ENCODE measurements around the gene TMEM14C.
A peak's percentile ranks its signal among the peaks of the same experiment; 100 is the strongest.

The TMEM14C gene

DNA sequence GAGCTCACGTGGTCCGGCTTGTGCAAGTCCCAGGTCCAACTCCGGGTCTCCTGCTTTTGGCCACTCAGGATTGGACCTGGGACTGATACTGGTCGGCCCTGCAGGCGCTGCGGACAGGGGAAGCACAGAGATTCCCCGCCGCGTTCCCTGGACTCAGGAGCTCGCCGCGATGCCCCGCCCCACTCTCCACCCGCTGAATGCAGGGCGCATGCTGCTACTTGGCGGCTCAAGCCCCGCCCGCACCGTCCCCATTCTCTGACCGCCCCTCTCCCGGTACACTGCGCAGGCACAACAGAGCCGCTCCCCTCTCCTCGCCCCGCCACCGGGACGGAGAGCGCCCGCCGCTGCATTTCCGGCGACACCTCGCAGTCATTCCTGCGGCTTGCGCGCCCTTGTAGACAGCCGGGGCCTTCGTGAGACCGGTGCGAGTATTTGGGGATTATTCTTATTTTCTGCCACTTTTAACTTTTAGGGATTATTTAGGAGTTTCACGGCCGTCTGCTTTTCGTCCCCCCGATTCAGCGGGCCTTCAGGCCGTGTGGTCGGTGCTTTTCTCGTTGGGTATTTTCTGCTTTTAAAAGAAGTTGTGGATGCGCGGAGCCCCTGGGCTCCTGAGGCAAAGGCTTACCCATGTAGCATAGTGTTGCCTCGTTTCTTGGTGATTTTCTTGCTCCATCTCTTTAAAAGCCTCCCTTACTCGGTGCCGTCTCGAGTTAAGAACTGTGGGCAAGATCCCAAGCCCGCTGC lies at the start of gene TMEM14C:
TMEM14C (plus strand) TSS at position 251 of the 747 bp plus-strand sequence. CDS start 1,544 bp downstream, outside the sequence.
- H3K4me1 Mint-ChIP-seq, result peaks cover 56% of the 10 kb centered on the region
- CTCF ChIA-PET, result interaction anchor here (1.2 kb wide), 1 partner anchor 23 kb away, joined by 3 read pairs; no protein-coding TSS in a partner anchor

DNA sequence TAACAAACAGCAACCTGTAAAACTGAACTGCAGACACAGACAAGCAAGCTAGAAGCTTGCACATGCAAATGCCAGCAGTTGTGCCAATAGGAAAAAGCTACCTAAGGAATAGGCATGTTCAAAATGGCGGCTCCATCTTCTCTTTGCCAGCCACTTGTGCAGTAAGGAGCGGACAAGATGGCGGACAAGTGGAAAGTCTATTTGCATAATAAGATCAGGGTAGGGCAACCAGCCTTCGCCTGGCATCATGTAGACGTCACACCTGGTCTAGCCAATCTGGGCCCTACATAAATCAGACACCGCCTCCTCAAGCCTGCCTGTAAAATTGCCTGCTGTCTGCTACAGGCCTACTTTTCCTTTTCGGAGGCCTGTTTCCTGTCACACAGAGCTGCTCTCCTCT lies 46.5 kb upstream of the TMEM14C start:
- Mint-ChIP-seq H3K36me3 (no peaks in the 10 kb centered on the region), H3K9me3 (no peaks in the 10 kb centered on the region), H3K4me1 (no peaks in the 10 kb centered on the region), H3K27me3 (no peaks in the 10 kb centered on the region), H3K4me3 (no peak overlapping the region), H3K27ac (no peak overlapping the region)
- CTCF ChIA-PET, result no interaction called here
- DNase-seq, result no peak

More for the DNA sequence above, at the start of gene TMEM14C:
- Mint-ChIP-seq H3K27me3 (no peaks in the 10 kb centered on the region), H3K9me3 (peaks cover 9% of the 10 kb centered on the region), H3K27ac (peak within 1 kb of the TSS; percentile 90), H3K36me3 (peaks cover 17% of the 10 kb centered on the region), H3K4me3 (peak within 1 kb of the TSS; percentile 82)
- DNase-seq, result peak; percentile 89

DNA sequence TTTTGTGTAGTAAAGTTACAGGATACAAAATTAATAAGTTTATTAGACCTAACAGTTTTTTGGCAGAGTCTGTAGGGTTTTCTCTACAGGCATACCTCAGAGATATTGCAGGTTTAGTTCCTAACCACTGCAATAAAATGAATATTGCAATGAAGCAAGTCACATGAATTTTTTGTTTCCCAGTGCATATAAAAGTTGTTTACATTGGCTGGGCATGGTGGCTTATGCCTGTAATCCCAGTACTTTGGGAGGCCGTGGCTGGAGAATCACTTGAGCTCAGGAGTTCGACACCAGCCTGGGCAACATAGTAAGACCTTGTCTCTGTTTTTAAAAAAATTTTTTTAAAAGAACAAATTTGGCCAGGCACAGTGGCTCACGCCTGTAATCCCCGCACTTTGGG lies 44.4 kb upstream of the TMEM14C start:
- Mint-ChIP-seq H3K27me3 (no peaks in the 10 kb centered on the region), H3K9me3 (no peaks in the 10 kb centered on the region), H3K27ac (no peak overlapping the region), H3K4me3 (no peak overlapping the region), H3K36me3 (no peaks in the 10 kb centered on the region), H3K4me1 (peaks cover 12% of the 10 kb centered on the region)
- CTCF ChIA-PET, result no interaction called here
- DNase-seq, result no peak

GRCh38 chr6:10681795-10682194 lies 41.1 kb upstream of the TMEM14C start:
- H3K4me1 Mint-ChIP-seq, result peaks cover 32% of the 10 kb centered on the region
- peaks cover 8% of the 10 kb centered on the region for H3K27me3 Mint-ChIP-seq
- H3K4me3 Mint-ChIP-seq, result no peak overlapping the region
- CTCF ChIA-PET, result interaction anchor here (1.6 kb wide), 1 partner anchor 10 kb away, joined by 3 read pairs; no protein-coding TSS in a partner anchor
- no peak for DNase-seq
- H3K9me3 Mint-ChIP-seq, result no peaks in the 10 kb centered on the region
- no peaks in the 10 kb centered on the region for H3K36me3 Mint-ChIP-seq
- no peak overlapping the region for H3K27ac Mint-ChIP-seq

GRCh38 chr6:10682355-10682988 lies 40.4 kb upstream of the TMEM14C start:
- CTCF ChIA-PET, result interaction anchor here (1.6 kb wide), 1 partner anchor 11 kb away, joined by 3 read pairs; no protein-coding TSS in a partner anchor
- peak overlapping the region; percentile 15 for H3K27ac Mint-ChIP-seq

GRCh38 chr6:10684618-10685017 lies 38.3 kb upstream of the TMEM14C start:
- Mint-ChIP-seq H3K4me3 (no peak overlapping the region), H3K27ac (no peak overlapping the region)
- CTCF ChIA-PET, result interaction anchor here (1.3 kb wide), 1 partner anchor 206 kb away, joined by 4 read pairs; no protein-coding TSS in a partner anchor

More at GRCh38 chr6:10682355-10682988, 40.4 kb upstream of the TMEM14C start:
- Mint-ChIP-seq H3K9me3 (no peaks in the 10 kb centered on the region), H3K4me1 (peaks cover 32% of the 10 kb centered on the region), H3K4me3 (no peak overlapping the region), H3K27me3 (peaks cover 12% of the 10 kb centered on the region), H3K36me3 (no peaks in the 10 kb centered on the region)
- DNase-seq, result no peak

GRCh38 chr6:10685092-10685915 lies 37.6 kb upstream of the TMEM14C start:
- no peaks in the 10 kb centered on the region for H3K36me3 Mint-ChIP-seq
- DNase-seq, result no peak
- H3K27ac Mint-ChIP-seq, result no peak overlapping the region
- CTCF ChIA-PET, result no interaction called here
- peaks cover 18% of the 10 kb centered on the region for H3K27me3 Mint-ChIP-seq
- H3K4me1 Mint-ChIP-seq, result peaks cover 32% of the 10 kb centered on the region
- no peaks in the 10 kb centered on the region for H3K9me3 Mint-ChIP-seq
- no peak overlapping the region for H3K4me3 Mint-ChIP-seq

More at GRCh38 chr6:10684618-10685017, 38.3 kb upstream of the TMEM14C start:
- Mint-ChIP-seq H3K27me3 (peaks cover 18% of the 10 kb centered on the region), H3K4me1 (peaks cover 32% of the 10 kb centered on the region), H3K9me3 (no peaks in the 10 kb centered on the region), H3K36me3 (no peaks in the 10 kb centered on the region)
- DNase-seq, result no peak

DNA sequence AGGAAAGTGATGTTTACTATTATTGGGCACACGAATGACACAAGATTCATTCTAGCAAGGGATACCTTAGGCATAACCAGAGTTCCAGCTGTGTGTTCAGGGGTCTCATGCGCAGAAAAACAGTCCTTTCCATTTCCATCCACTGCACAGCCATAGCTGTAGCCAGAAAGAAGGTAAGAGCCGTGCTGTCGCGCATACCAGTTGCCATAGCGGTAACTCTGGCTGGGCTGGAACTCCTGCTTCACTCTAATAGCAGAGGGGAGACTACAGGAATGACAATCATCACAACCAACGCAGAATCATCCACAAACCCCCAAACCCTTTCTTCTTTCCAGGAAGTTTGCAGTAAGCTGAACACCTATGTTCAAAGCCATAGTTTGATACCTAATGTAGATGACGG lies 36.0 kb upstream of the TMEM14C start:
- Mint-ChIP-seq H3K27me3 (peaks cover 18% of the 10 kb centered on the region), H3K36me3 (no peaks in the 10 kb centered on the region), H3K9me3 (no peaks in the 10 kb centered on the region), H3K4me1 (peaks cover 32% of the 10 kb centered on the region), H3K4me3 (no peak overlapping the region), H3K27ac (no peak overlapping the region)
- CTCF ChIA-PET, result no interaction called here
- DNase-seq, result no peak

GRCh38 chr6:10687582-10687981 lies 35.3 kb upstream of the TMEM14C start:
- no peaks in the 10 kb centered on the region for H3K36me3 Mint-ChIP-seq
- peaks cover 31% of the 10 kb centered on the region for H3K4me1 Mint-ChIP-seq
- H3K27ac Mint-ChIP-seq, result no peak overlapping the region
- H3K4me3 Mint-ChIP-seq, result no peak overlapping the region
- no peaks in the 10 kb centered on the region for H3K9me3 Mint-ChIP-seq
- DNase-seq, result no peak
- CTCF ChIA-PET, result no interaction called here
- H3K27me3 Mint-ChIP-seq, result peaks cover 18% of the 10 kb centered on the region

- no peak for DNase-seq
- Mint-ChIP-seq H3K4me3 (no peak overlapping the region), H3K9me3 (no peaks in the 10 kb centered on the region), H3K27me3 (peaks cover 15% of the 10 kb centered on the region), H3K27ac (no peak overlapping the region), H3K4me1 (peaks cover 26% of the 10 kb centered on the region), H3K36me3 (peaks cover 7% of the 10 kb centered on the region)
- CTCF ChIA-PET, result no interaction called here
Observed at GRCh38 chr6:10690651-10691445, 32.0 kb upstream of the TMEM14C start.

GRCh38 chr6:10692965-10693538 lies 29.8 kb upstream of the TMEM14C start:
- Mint-ChIP-seq H3K27ac (peak overlapping the region; percentile 100), H3K36me3 (peaks cover 11% of the 10 kb centered on the region), H3K9me3 (no peaks in the 10 kb centered on the region), H3K4me1 (peaks cover 41% of the 10 kb centered on the region), H3K27me3 (peaks cover 4% of the 10 kb centered on the region), H3K4me3 (peak overlapping the region; percentile 95)
- DNase-seq, result no peak
- CTCF ChIA-PET, result no interaction called here

DNA sequence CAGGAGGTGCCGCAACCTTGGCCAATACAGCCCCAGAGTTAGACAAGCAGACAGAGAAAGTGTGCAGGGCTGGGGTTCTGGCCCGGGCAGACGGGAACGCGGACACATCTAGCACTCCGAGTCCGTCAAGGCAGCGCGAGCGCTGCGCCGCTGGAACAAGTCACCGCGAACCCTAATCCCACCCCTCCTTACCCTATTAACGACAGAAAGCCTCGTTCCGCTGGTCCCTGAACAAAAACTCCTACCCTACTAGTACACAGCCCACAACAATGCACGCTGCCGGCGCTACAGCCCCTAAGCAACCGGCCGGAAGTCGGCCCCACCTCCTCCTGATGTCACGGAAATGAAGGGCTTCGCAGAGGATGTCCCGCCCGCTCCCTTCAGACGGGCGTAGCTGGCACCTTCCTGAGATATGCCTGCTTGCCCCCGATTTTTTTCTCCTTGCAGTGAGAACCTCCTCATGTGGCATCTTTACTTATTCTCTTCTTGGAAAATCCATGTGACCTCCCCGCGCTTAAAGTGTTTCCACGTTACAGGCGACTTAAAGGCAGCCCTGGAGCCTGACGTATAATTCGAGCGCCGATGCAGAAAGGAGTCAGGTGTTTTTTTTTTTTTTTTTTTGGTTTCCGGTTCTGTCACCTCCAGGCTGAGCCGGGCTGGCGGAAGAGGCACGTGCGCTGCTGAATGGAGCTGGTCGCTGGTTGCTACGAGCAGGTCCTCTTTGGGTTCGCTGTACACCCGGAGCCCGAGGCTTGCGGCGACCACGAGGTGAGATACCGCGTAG lies 28.4 kb upstream of the TMEM14C start, which contains the start of the genes C6orf52 and PAK1IP1:
C6orf52 (minus strand) TSS at position 315 of the 784 bp plus-strand sequence. CDS start 7,066 bp downstream, outside the sequence.
PAK1IP1 (plus strand) TSS at position 671 of the 784 bp plus-strand sequence; CDS start at position 685, 14 bp downstream.
- Mint-ChIP-seq H3K4me3 (peak within 1 kb of the TSS; percentile 95), H3K27ac (peak within 1 kb of the TSS; percentile 100), H3K27me3 (peaks cover 4% of the 10 kb centered on the region), H3K4me1 (peaks cover 45% of the 10 kb centered on the region), H3K36me3 (peaks cover 19% of the 10 kb centered on the region), H3K9me3 (no peaks in the 10 kb centered on the region)
- CTCF ChIA-PET, result interaction anchor here (1.0 to 2.5 kb wide), 4 partner anchors 26 to 184 kb away, joined by 3 to 10 read pairs (median 5); partner anchors contain the start of gene MAK
- DNase-seq, result peak; percentile 96
